Astrocyte (in vitro differentiated cells and primary cell): ENCODE results near the gene PIGO. TPM values are rescaled to one million over a fixed set of nuclear protein-coding genes. Genes with fewer than 3 reads are reported as not detected.

Experiments used
- DNase-seq: peaks from one replicate; pipeline ENCODE4 v3.0.0-alpha.2; 2010; ENCODE audit warnings: low read depth
- FAIRE-seq: peaks from 2 replicates; lab custom pipeline; 2011; peaks lifted over from hg19 to GRCh38; lab: Jason Lieb, UNC
- H2AFZ ChIP-seq: 2 replicates; pipeline ENCODE4 v1.6.0; 2012; ENCODE audit warnings: low read depth, low read length, inconsistent platforms
- H3K27ac ChIP-seq: 2 replicates; pipeline ENCODE4 v1.5.1; 2011; ENCODE audit warnings: low read depth, low read length, inconsistent platforms
- H3K27me3 ChIP-seq: 2 replicates; pipeline ENCODE4 v1.6.0; 2011; ENCODE audit warnings: low read length, inconsistent platforms; ENCODE audit not compliant: insufficient read depth
- H3K36me3 ChIP-seq: 2 replicates; pipeline ENCODE4 v1.5.1; 2011; ENCODE audit warnings: low read length, inconsistent platforms; ENCODE audit not compliant: insufficient read depth
- H3K4me1 ChIP-seq: 2 replicates; pipeline ENCODE4 v1.5.1; 2011; ENCODE audit warnings: low read length, inconsistent platforms; ENCODE audit not compliant: insufficient read depth
- H3K4me2 ChIP-seq: 2 replicates; pipeline ENCODE4 v1.6.0; 2012; ENCODE audit warnings: low read length, inconsistent platforms
- H3K4me3 ChIP-seq: 2 replicates; pipeline ENCODE4 v1.5.1; 2011; ENCODE audit warnings: low read depth, mild to moderate bottlenecking, low read length, inconsistent platforms; ENCODE audit not compliant: insufficient read depth
- H3K79me2 ChIP-seq: 2 replicates; pipeline ENCODE4 v1.6.0; 2012; ENCODE audit warnings: mild to moderate bottlenecking, low read length, inconsistent platforms; ENCODE audit not compliant: insufficient read depth
- H3K9ac ChIP-seq: 2 replicates; pipeline ENCODE4 v1.6.0; 2012; ENCODE audit warnings: mild to moderate bottlenecking, low read length, inconsistent platforms
- H3K9me3 ChIP-seq: 2 replicates; pipeline ENCODE4 v1.5.1; 2012; ENCODE audit warnings: low read depth, mild to moderate bottlenecking, low read length, inconsistent platforms; ENCODE audit not compliant: insufficient read depth
- H4K20me1 ChIP-seq: 2 replicates; pipeline ENCODE4 v1.6.0; 2012; ENCODE audit warnings: low read length, inconsistent platforms; ENCODE audit not compliant: insufficient read depth
- H3K27ac Mint-ChIP-seq: one replicate; pipeline ENCODE4 v1.8.0; 2021; ENCODE audit warnings: mild to moderate bottlenecking, mixed read lengths; ENCODE audit not compliant: unreplicated experiment
- H3K27me3 Mint-ChIP-seq: one replicate; pipeline ENCODE4 v1.8.0; 2021; ENCODE audit warnings: low read depth, mixed read lengths; ENCODE audit not compliant: unreplicated experiment
- H3K36me3 Mint-ChIP-seq: one replicate; pipeline ENCODE4 v1.8.0; 2021; ENCODE audit warnings: low read depth, mixed read lengths; ENCODE audit not compliant: unreplicated experiment
- H3K4me1 Mint-ChIP-seq: one replicate; pipeline ENCODE4 v1.8.0; 2021; ENCODE audit warnings: low read depth, mixed read lengths; ENCODE audit not compliant: unreplicated experiment
- H3K4me3 Mint-ChIP-seq: one replicate; pipeline ENCODE4 v1.8.0; 2021; ENCODE audit warnings: mild to moderate bottlenecking, moderate library complexity, mixed read lengths; ENCODE audit not compliant: unreplicated experiment
- H3K9me3 Mint-ChIP-seq: one replicate; pipeline ENCODE4 v1.8.0; 2021; ENCODE audit warnings: mild to moderate bottlenecking, mixed read lengths; ENCODE audit not compliant: unreplicated experiment
- CTCF ChIP-seq: IDR thresholded peaks from 2 replicates; pipeline ENCODE4 v1.5.1; 2011; ENCODE audit warnings: low read depth, mild to moderate bottlenecking, inconsistent platforms, low read length, moderate library complexity; ENCODE audit not compliant: insufficient read depth
- EZH2 ChIP-seq: IDR thresholded peaks from 2 replicates; pipeline ENCODE4 v1.6.1; 2012; ENCODE audit warnings: mild to moderate bottlenecking, low read length, inconsistent platforms; ENCODE audit not compliant: insufficient read depth
- total RNA-seq: library from RNA; stranded (reverse); gene quantifications from 2 replicates; pipeline ENCODE4 v1.2.1, GENCODE V29; 2021

The PIGO gene
- total RNA-seq, 1 donor from 2014 or later = 19.7 TPM

GRCh38 chr9:35071814-35072460 is 24.5 kb downstream of the PIGO start:
- H2AFZ ChIP-seq = peak overlapping the region; percentile 35
- no peaks in the 10 kb centered on the region for H3K27me3 Mint-ChIP-seq

GRCh38 chr9:35070823-35071813 is 25.3 kb downstream of the PIGO start:
- Histone ChIP-seq H3K9ac (peak overlapping the region; percentile 99), H3K4me3 (peak overlapping the region; percentile 97), H3K27me3 (no peaks in the 10 kb centered on the region), H2AFZ (no peak overlapping the region), H3K4me2 (peak overlapping the region; percentile 87), H3K79me2 (peaks cover 63% of the 10 kb centered on the region), H3K4me1 (peaks cover 31% of the 10 kb centered on the region), H3K27ac (peak overlapping the region; percentile 95), H3K9me3 (no peaks in the 10 kb centered on the region), H4K20me1 (peaks cover 61% of the 10 kb centered on the region), H3K36me3 (peaks cover 35% of the 10 kb centered on the region)
- FAIRE-seq (no peak), DNase-seq (peak; percentile 35)
- no peaks in the 10 kb centered on the region for H3K27me3 Mint-ChIP-seq
- peak overlapping the region; percentile 93 for H3K27ac Mint-ChIP-seq
- H3K4me3 Mint-ChIP-seq = peak overlapping the region; percentile 98
- peaks cover 4% of the 10 kb centered on the region for H3K9me3 Mint-ChIP-seq
- peaks cover 30% of the 10 kb centered on the region for H3K36me3 Mint-ChIP-seq
- TF ChIP-seq CTCF (no peak), EZH2 (no peak)
- H3K4me1 Mint-ChIP-seq = peaks cover 20% of the 10 kb centered on the region

More at GRCh38 chr9:35071814-35072460, 24.5 kb downstream of the PIGO start:
- DNase-seq (peak; percentile 79), FAIRE-seq (no peak)
- Histone ChIP-seq H3K4me1 (peaks cover 31% of the 10 kb centered on the region), H3K27me3 (no peaks in the 10 kb centered on the region), H3K27ac (peak overlapping the region; percentile 95), H4K20me1 (peaks cover 52% of the 10 kb centered on the region), H3K4me2 (peak overlapping the region; percentile 87), H3K36me3 (peaks cover 29% of the 10 kb centered on the region), H3K9ac (peak overlapping the region; percentile 99), H3K4me3 (peak overlapping the region; percentile 97), H3K79me2 (peaks cover 60% of the 10 kb centered on the region), H3K9me3 (no peaks in the 10 kb centered on the region)
- no peak for TF ChIP-seq CTCF
- Mint-ChIP-seq H3K9me3 (peaks cover 4% of the 10 kb centered on the region), H3K27ac (peak overlapping the region; percentile 93), H3K36me3 (peaks cover 25% of the 10 kb centered on the region), H3K4me1 (peaks cover 20% of the 10 kb centered on the region), H3K4me3 (peak overlapping the region; percentile 98)
